UCSD-AML1 (cell line): ENCODE results near the gene PAXIP1.
"Not testable (repeated sequence)": the region's sequence is repeated elsewhere in the genome, so short reads cannot be mapped to it uniquely, and the experiment has no call there.

ENCODE experiments used
- DNase-seq: peaks from one replicate; lab custom pipeline; 2025; ENCODE audit not compliant: unreplicated experiment; lab: John Stamatoyannopoulos, UW

Gene PAXIP1

GRCh38 chr7:154950960-154951359, 52.0 kb downstream of the PAXIP1 start:
- no peak for DNase-seq

GRCh38 chr7:154947604-154948003, 55.3 kb downstream of the PAXIP1 start:
- no peak for DNase-seq

DNA sequence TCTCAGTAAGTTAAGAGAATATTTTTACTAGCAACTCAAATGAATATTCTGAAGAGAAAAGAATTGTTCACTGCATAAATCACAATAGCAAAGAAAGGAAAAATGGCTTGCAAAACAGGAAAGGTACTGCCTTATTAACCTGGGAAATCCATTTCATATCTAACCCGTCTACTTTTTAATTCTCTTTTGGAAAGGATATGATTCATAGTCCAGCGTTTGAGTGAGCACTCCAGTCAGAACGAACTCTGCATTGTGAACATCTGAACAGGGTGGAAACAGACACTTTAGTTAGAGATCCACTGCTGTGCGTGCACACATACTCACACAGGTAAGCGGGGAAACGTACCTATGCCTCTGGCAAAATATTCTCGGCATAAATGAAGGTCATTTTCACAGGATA, 56.8 kb downstream of the PAXIP1 start:
- DNase-seq: no peak

DNA sequence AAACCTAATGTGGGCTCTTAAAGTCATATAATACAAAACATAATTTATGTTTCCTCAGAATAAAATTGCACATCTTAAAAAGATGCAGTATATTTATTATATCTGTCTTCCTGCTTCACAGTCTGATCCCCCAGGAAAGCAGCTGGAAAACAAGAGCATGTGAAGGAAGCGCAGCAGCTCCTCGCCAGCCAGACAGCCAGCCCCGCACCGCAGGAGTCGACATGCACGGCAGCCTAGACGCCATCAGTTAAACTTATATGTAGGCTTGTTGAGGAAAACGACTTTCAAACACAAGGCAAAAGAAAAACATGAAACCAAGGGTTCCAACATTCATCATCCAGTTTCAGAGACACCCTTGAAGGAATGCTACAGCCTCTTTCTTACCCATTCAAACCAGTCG, 59.0 kb downstream of the PAXIP1 start:
- no peak for DNase-seq

DNA sequence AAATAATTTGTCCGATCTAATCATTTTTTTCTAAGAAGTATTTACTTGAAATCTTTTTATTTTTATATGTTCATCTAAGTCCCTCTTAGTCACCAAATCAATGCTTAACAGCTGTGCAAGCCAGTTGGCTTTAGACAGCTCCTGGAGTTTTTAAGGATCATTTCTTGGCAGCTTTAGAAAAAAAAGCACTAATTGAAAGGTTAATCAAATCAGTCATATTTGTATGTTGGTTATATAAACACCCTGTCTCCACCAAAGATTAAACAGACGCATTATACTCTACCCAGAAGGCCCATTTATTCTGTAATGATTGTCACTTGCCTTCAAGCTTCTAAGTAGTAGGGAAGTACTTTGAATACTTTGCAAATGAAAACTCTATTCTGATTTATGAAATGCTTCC, 60.2 kb downstream of the PAXIP1 start:
- DNase-seq: no peak

GRCh38 chr7:154937837-154938236, 65.1 kb downstream of the PAXIP1 start:
- no peak for DNase-seq

DNA sequence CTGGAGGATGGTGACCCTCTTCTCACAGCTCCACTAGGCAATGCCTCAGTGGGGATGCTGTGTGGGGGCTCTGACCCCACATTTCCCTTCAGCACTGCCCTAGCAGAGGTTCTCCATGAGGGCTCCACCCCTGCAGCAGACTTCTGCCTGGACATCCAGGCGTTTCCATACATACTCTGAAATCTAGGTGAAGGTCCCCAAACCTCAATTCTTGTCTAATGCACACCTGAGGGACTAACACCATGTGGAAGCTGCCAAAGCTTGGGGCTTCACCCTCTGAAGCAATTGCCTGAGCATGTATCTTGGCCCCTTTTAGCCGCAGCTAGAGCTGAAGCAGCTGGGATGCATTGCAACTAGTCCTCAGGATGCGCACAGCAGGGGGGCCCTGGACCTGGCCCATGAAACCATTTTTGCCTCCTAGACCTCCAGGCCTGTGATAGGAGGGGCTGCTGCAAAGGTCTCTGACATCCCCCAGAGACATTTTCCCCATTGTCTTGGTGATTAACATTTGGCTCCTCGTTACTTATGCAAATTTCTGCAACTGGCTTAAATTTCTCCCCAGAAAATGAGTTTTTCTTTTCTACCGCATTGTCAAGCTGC, 68.5 kb downstream of the PAXIP1 start:
- not testable (repeated sequence) for DNase-seq

GRCh38 chr7:154931906-154932305, 71.0 kb downstream of the PAXIP1 start:
- no peak for DNase-seq

DNA sequence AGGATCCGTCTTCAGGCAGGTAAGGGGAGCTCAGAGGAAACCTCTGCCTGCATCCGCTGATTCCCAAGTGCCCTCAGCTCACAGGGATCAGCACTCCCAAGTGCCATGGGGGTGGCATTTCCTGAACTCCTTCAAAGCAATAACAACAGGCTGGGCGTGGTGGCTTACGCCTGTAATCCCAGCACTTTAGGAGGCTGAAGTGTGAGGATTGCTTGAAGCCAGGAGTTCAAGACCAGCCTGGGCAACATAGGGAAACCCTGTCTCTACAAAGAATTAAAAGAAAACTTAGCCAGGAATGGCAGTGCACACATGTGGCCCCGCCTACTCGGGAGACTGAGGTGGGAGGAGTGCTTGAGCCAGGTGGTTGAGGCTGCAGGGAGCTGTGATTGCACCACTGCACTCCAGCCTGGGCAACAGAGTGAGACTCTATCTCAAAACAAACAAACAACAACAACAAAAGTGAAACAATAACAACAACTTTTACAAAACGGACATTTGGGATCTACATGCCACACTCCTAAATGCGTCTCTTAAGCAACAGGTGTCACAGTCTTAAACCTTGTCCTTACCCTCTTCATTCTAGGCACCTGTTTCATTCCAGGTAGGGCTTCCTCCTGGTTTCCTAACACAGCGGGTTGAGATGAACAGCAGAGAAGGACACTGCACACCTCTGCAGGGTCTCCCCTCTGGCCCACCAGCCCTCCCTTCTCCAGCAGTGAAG, 73.8 kb downstream of the PAXIP1 start:
- DNase-seq: no peak

DNA sequence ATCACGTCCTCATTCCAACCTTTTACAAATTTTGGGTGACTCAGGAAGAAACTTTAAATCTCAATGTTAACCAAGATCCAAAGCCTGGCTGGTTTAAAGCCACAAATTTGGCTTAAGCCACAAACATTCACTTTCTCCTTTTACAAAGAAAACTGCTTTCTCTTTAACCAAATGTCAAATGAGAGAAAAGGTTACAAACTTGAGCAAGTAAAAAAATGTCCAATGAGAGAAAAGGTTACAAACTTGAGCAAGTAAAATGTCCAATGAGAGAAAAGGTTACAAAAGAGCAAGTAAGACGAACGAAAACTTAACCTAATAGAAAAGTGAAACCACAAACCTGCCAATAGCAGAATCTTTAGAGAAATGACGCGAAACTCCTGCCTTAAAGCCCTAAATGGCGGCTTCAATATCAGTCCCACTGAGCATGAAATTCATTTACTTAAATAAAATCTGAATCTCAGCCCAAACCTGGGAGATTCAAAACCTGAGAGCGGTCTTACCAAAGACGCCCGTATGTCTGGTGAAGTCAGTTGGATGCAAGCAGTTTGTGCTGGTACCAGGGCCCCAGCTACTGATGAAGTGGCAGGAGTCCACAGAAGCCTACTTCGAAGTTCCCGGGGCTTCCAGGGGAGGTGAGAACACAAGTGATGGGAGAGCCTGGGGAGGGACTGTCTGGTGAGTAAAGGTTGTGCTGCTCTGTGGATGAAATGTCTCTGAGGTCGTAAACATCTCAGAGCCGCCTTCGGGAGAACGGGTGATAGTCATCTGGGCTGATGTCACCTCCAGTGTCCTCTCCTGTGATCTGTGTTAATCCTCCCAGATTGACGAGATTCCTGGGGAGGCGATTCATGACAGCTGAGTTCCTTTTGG, 74.6 kb downstream of the PAXIP1 start:
- peak; percentile 25 for DNase-seq

DNA sequence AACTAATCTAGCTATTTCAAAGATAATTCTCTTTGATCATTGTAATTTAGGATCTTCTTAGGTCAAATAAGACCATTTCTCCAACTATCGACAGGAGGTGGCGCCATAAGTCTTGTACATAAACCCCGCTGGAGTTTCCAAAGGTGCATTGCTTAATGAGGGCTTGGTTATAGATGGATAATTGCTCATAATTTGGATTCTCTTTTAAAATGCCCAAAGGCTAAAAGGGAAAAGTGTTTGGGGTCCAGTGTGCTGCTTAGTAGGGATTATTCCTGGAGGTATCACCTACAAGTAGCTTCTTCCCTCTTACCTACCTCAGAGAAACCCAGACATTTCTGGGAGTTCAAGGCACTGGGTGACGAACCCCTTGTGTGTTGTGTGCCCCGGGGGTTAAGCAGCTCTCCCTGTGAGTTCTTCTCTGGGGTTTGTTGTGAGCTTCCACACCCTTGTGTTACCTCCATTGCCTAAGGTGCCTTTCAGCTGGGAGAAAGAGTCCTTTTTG, 75.2 kb downstream of the PAXIP1 start:
- peak; percentile 35 for DNase-seq

DNA sequence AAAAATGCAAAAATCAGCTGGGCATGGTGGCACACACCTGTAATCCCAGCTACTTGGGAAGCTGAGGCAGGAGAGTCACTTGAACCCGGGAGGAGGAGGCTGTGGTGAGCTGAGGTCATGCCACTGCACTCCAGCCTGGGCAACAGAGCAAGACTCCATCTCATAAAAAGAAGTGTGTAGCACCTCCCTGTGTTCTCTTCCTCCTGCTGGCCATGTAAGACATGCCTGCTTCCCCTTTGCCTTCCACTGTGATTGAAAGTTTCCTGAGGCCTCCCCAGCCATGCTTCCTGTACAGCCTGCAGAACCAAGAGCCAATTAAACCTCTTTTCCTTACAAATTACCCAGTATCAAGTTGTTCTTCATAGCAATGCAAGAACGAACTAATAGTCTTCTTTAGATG, 80.5 kb downstream of the PAXIP1 start:
- not testable (repeated sequence) for DNase-seq

- no peak for DNase-seq
These were observed 83.3 kb downstream of the PAXIP1 start for GRCh38 chr7:154919344-154920225.

DNA sequence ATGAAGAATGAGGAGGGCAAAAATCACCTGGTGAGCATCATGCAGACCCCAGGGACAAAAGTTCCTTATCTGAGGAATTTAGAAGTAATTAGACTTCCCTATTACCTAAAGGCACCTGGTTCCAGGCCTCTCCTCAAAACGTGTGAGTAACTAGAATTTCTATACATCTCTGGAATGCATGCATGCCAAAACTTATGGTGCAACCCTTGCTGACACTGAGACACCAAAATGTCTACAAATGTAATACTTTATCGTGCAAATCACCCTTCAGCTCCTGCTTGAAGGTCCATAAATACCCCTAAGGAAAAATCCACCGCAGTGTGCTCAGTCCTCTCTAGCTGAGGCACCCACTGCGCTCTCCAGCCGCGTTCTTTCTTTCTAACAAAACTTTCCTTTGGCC, 84.2 kb downstream of the PAXIP1 start:
- DNase-seq: no peak

GRCh38 chr7:154918266-154918665, 84.7 kb downstream of the PAXIP1 start:
- no peak for DNase-seq

GRCh38 chr7:154917808-154918160, 85.1 kb downstream of the PAXIP1 start:
- DNase-seq: no peak

DNA sequence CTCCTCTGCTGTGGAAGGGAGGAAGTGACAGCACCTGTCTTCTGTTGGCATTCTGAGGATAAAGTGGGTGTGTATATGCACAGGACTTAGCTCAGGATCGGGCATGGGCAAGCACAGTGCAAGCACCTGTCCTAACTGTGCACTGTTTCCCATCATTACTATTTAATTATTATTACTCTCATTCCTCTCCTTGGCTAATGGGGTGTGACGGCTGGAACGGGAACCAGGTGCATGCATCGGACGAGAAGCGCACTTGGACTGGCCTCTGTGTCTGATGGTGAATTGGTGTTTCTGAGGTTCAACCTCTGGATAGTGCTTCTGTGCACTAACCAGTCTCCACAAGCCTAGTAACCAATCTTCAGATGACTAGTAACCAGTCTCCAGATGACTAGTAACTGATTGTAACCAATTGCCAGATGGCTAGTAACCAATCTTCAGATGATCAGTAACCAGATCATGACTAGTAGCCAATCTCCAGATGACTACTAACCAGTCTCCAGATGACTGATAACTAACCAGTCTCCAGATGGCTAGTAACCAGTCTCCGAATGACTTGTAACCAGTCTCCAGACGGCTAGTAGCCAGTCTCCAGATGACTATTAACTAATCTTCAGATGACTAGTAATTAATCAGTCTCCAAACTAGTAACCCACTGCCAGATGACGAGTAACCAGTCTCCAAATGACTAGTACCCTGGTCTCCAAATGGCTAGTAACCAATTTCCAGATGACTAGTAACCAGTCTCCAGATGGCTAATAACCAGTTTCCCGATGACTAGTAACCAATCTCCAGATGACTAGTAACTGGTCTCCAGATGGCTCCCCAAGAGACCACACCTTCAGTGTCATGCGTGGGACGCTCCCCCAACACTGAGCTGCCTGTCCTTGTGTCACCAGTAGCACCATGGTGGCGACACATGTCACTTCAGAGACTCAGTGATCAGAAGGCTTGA, 85.8 kb downstream of the PAXIP1 start:
- no peak for DNase-seq

DNA sequence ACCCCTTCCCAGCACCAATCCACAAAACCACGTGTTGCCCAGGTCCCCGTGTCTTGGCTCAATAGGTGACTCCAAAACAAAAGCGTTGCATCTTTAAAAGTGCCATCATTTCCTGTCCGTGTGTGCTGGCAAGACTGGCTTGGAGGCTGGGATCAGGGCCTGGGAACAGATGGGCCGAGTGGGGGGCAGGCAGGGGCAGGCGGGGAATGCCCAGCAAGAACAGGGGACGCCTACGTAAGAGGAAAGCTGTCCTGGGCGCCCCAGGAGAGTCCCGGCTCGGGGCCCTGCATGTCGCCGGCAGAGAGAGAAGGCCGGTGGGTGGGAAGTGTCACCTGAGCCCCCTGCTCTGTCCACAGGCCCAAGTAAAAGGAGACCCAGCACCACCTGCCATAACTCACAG, 86.5 kb downstream of the PAXIP1 start:
- no peak for DNase-seq

- DNase-seq: no peak
These were observed 87.3 kb downstream of the PAXIP1 start for GRCh38 chr7:154915600-154915999.

DNA sequence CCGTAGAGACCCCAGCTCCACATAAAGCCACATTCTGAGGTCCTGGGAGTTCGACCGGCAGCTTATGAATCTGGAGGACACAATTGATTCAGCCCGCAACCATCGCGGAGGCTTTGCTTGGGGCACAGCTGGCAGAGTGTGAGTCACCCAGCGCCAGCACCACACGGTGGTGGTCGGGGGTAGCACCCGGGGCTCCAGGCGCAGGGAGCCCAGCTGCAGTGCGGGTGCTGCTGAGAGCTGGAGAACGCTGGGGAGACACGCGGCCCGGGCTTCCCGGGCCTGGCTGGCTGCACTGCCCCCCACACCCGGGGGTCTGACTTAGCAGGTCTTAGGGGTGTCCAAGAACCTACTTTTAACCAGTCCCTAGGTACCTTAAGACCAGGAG, 87.9 kb downstream of the PAXIP1 start:
- no peak for DNase-seq
